ENCODE results near the gene FOXP2. TPM values are rescaled to one million over a fixed set of nuclear protein-coding genes. Genes with fewer than 3 reads are reported as not detected.
"Not testable (repeated sequence)": the region's sequence is repeated elsewhere in the genome, so short reads cannot be mapped to it uniquely, and the experiment has no call there.

FOXP2 gene
- total and polyA plus RNA-seq, 10 of the 15 experiments (the other 5 are each of a cell fraction or from before 2014, with no cell fraction given) = 0.99 to 2.5 (median 1.8) TPM

DNA sequence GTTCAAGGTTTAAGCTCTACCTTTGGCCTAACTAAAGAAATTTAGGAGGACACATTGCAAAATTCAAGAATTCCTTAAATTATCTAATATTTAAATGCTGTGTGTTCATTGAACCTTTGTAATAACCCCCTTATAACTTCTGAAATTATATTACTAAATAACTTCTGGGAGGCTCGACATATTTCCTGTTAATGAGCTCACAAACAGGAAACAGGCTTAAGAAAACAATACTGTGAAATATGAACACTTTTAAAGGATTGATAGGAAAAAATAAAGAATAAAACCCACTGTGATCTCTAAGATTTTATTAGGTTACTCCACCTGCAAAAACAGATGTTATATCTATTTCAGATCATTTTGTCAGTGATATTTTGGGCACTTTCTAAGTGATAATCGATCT, 74.1 kb downstream of the FOXP2 start (continued):
- no peak for TF ChIP-seq BCL11A (IDR thresholded peaks at IDR 0.05; ENCODE audit: low read depth, low read length)
- TF ChIP-seq FOS (IDR thresholded peaks at IDR 0.05; ENCODE audit: borderline replicate concordance, extremely low read depth, insufficient read length) = no peak
- no peak for TF ChIP-seq WRNIP1 (IDR thresholded peaks at IDR 0.05; ENCODE audit: borderline replicate concordance, low read depth, low read length)
- no peak for TF ChIP-seq CEBPB (IDR thresholded peaks at IDR 0.05; ENCODE audit: borderline replicate concordance in 1 of 2, low read depth in 2 of 2, low read length in 2 of 2)
- TF ChIP-seq POLR2AphosphoS2 (IDR thresholded peaks at IDR 0.05; ENCODE audit: low read depth, low read length) = no peak
- TF ChIP-seq BMI1 (IDR thresholded peaks at IDR 0.05; ENCODE audit: borderline replicate concordance) = no peak
- TF ChIP-seq SIN3A (IDR thresholded peaks at IDR 0.05; ENCODE audit: low read depth, low read length) = no peak
- TF ChIP-seq ZNF622 (IDR thresholded peaks at IDR 0.05) = no peak
- no peak for TF ChIP-seq RELA (IDR thresholded peaks at IDR 0.05; ENCODE audit: borderline replicate concordance, partially characterized antibody)

DNA sequence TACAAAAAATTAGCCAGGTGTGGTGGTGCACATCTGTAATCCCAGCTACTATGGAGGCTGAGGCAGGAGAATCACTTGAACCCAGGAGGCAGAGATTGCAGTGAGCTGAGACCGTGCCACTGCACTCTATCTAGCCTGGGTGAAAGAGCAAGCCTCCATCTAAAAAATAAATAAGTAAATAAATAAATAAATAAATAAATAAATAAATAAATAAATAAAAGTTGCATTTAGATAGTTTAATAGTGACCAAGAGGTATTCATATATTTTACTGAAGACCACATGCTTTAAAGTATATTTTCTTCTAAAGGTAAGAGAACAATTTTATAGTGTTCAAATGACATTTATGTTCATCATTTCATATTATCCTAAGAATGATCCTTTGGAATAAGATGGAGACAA, 82.9 kb downstream of the FOXP2 start:
- DNase-seq (ENCODE audit: low read depth, low spot score); H3K4me1 ChIP-seq (ENCODE audit: control insufficient read depth, insufficient read depth, low read length); SMC1A ChIA-PET (ENCODE audit: uncharacterized antibody, unreplicated experiment); H3K4me2 ChIP-seq (ENCODE audit: control insufficient read depth, insufficient read depth); H3K4me3 ChIP-seq; intact Hi-C loops (cut with micrococcal nuclease; ENCODE audit: unreplicated experiment); H3K79me2 ChIP-seq (ENCODE audit: control insufficient read depth, insufficient read depth, low read length); BruUV-seq (replicated peaks); H3K9me3 ChIP-seq (replicated peaks; ENCODE audit: control insufficient read depth, insufficient read depth, low read length); H4K20me1 ChIP-seq (ENCODE audit: control insufficient read depth, insufficient read depth); FAIRE-seq; ATAC-seq; CTCF ChIA-PET; RAD21 ChIA-PET (ENCODE audit: unreplicated experiment); H3K27ac ChIP-seq (ENCODE audit: control insufficient read depth, insufficient read depth); H3K27me3 ChIP-seq (replicated peaks in 1 of 2; ENCODE audit: control insufficient read depth in 2 of 2, insufficient read depth in 2 of 2, low read length in 1 of 2); H2AFZ ChIP-seq (ENCODE audit: control insufficient read depth, low read depth, low read length); H3K36me3 ChIP-seq (ENCODE audit: control insufficient read depth in 2 of 2, insufficient read depth in 2 of 2, low read length in 1 of 2); H3K9ac ChIP-seq (ENCODE audit: control insufficient read depth, insufficient read depth, low read length); in situ Hi-C loops (cut with MboI): not testable (repeated sequence)
- WGBS (ENCODE audit: insufficient coverage, insufficient replicate concordance, low lambda C conversion rate, missing lambda C conversion rate) = 47% methylated on average over 1 of the region's 1 CpG
- POLR2A ChIA-PET = interaction anchor here (0.6 kb wide), 1 partner anchor 95 kb away, joined by 4 read pairs; no protein-coding TSS in a partner anchor

Measured in GM12878 (cell line).